Prostate gland (tissue), 2 donors: ENCODE data around the gene GOLGB1. TPM values are rescaled to one million over a fixed set of nuclear protein-coding genes. Genes with fewer than 3 reads are reported as not detected.
"Not testable (repeated sequence)": the region's sequence is repeated elsewhere in the genome, so short reads cannot be mapped to it uniquely, and the experiment has no call there.

ENCODE experiments used
- DNase-seq: peaks from one replicate; pipeline ENCODE4 v3.0.0-alpha.2; 2019; ENCODE audit warnings: low spot score
- H3K27ac ChIP-seq, 2 donors: fragments of 200-600 bp; sonication (generic); 2 replicates each; pipeline ENCODE4 v1.5.1; 2017 to 2019
- H3K27me3 ChIP-seq: fragments of 200-600 bp; sonication (generic); replicated peaks from 2 replicates; pipeline ENCODE4 v1.5.1; 2019; ENCODE audit not compliant: insufficient read depth
- H3K36me3 ChIP-seq, 2 donors: fragments of 200-600 bp; sonication (generic); 1 replicate in 1 of 2; 2 replicates in 1 of 2; pipeline versions ENCODE4 v1.5.1 to v1.8.1; 2017 to 2019
- H3K4me1 ChIP-seq: fragments of 200-600 bp; sonication (generic); replicated peaks from 2 replicates; pipeline ENCODE4 v1.5.1; 2019
- H3K4me3 ChIP-seq, 2 donors: fragments of 200-600 bp; sonication (generic); 2 replicates each; pipeline ENCODE4 v1.5.1; 2017 to 2019
- H3K9me3 ChIP-seq: fragments of 200-600 bp; sonication (generic); 2 replicates; pipeline ENCODE4 v1.5.1; 2017
- CTCF ChIP-seq, 4 experiments: fragments of 200-600 bp in 2 of 4; fragments of 450-650 bp in 2 of 4; sonication (generic) in 2 of 4; IDR thresholded peaks; 1 replicate in 3 of 4; 2 replicates in 1 of 4; pipeline ENCODE4 v1.5.1; 2016 to 2019; ENCODE audit warnings: antibody characterized with exemption in 4 of 4, mild to moderate bottlenecking in 2 of 4, moderate library complexity in 2 of 4
- POLR2A ChIP-seq: fragments of 450-650 bp; IDR thresholded peaks from one replicate; pipeline ENCODE4 v1.6.1; 2016; ENCODE audit warnings: antibody characterized with exemption, mild to moderate bottlenecking
- POLR2AphosphoS5 ChIP-seq: sonication (generic); formaldehyde crosslinking; IDR thresholded peaks from one replicate; pipeline ENCODE4 v1.6.1; 2017; ENCODE audit warnings: antibody characterized with exemption
- WGBS: methylation state at CpG from one replicate; pipeline ENCODE4 v1.1.5; 2018; 5-methylcytosine and 5-hydroxymethylcytosine counted together
- intact Hi-C: fragments of 100-400 bp; cut with DNase I; formaldehyde crosslinking; loops from one replicate; pipeline ENCODE4 v1.14.2; 2022
- total RNA-seq, 2 donors: library from RNA; depleted of rRNA; stranded (reverse); fragments of >200 nt; gene quantifications; one replicate each; pipeline ENCODE4 v1.1.0, GENCODE V29; 2016

Gene GOLGB1
- total RNA-seq, 2 donors from 2014 or later: 80.3 to 102 TPM

DNA sequence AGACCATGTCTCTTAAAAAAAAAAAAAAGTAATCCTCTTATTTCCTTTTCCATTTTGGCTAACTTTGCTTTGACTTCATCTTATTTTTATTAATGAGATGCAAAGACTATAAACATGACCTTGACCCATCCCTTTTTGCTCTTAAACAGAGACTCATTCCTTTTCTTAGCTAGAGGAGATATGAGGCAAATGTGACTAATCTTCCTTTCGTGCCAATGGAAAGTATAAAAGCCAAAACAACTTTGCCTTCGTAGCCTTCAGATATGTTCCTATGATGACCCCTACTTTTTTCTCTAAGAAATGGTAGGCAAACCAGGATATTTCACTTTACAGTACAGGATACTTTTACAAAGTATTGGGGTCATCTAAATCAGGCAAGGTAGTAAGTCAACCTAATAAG lies 36.9 kb upstream of the GOLGB1 start:
- DNase-seq: no peak
- intact Hi-C loops: no loop called here

GRCh38 chr3:121782784-121783183 lies 33.2 kb upstream of the GOLGB1 start:
- intact Hi-C loops, H3K36me3 ChIP-seq, DNase-seq: not testable (repeated sequence)

More for the DNA sequence above, 36.9 kb upstream of the GOLGB1 start:
- Histone ChIP-seq H3K4me1 (no peaks in the 10 kb centered on the region), H3K4me3 (no peak overlapping the region), H3K9me3 (no peaks in the 10 kb centered on the region), H3K36me3 (peaks cover 0 to 3% of the 10 kb centered on the region in 2 donors), H3K27me3 (no peaks in the 10 kb centered on the region), H3K27ac (no peak overlapping the region)
- TF ChIP-seq POLR2AphosphoS5: no peak
- no peak for TF ChIP-seq POLR2A
- TF ChIP-seq CTCF (IDR thresholded peaks at IDR 0.05): no peak
- WGBS: 85% methylated on average over 2 of the region's 2 CpGs

DNA sequence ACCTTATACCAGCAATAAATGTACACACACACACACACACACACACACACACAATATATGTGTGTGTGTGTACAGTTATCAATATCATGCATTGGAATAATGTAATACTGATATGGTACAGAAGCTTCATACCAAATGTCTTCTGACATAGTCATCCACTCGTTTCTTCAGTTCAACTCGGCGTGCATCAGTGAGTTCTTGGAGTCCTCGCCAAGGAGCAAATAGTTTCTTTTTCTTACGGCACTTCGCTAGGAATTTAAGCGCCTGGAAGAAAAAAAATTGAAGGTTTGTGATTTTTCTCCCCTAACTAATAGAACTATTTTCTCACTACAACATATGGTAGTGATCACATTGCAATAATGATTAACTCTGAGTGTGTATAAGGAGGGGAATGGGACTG lies 32.1 kb upstream of the GOLGB1 start:
- Histone ChIP-seq H3K27me3 (no peaks in the 10 kb centered on the region), H3K4me3 (no peak overlapping the region), H3K4me1 (no peaks in the 10 kb centered on the region), H3K27ac (no peak overlapping the region), H3K36me3 (no peaks in the 10 kb centered on the region), H3K9me3 (no peaks in the 10 kb centered on the region)
- intact Hi-C loops: no loop called here
- 96% methylated on average over 7 of the region's 7 CpGs for WGBS
- DNase-seq: no peak
- no peak for TF ChIP-seq CTCF (IDR thresholded peaks at IDR 0.05)
- no peak for TF ChIP-seq POLR2A
- TF ChIP-seq POLR2AphosphoS5: no peak

More at GRCh38 chr3:121782784-121783183, 33.2 kb upstream of the GOLGB1 start:
- H3K4me1 ChIP-seq, H3K27me3 ChIP-seq, H3K4me3 ChIP-seq, H3K9me3 ChIP-seq, H3K27ac ChIP-seq: not testable (repeated sequence)
- WGBS: 76% methylated on average over 8 of the region's 8 CpGs

DNA sequence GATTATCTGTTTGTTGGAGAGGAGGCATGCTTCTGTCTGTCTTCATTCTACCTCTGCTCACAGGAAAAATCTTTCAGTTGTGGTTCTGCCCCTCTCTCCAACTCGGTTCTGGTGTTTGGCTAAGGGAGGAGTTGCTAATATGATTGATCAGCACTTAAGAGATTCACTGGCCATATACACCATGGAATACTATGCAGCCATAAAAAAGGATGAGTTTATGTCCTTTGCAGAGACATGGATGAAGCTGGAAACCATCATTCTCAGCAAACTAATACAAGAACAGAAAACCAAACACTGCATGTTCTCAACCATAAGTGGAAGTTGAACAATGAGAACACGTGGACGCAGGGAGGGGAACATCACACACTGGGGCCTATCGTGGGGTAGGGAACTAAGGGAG lies 25.6 kb upstream of the GOLGB1 start:
- DNase-seq, H3K4me3 ChIP-seq, H3K4me1 ChIP-seq, H3K36me3 ChIP-seq, H3K27me3 ChIP-seq, intact Hi-C loops, H3K9me3 ChIP-seq, H3K27ac ChIP-seq: not testable (repeated sequence)
- WGBS: 93% methylated on average over 4 of the region's 4 CpGs

GRCh38 chr3:121769246-121769645 lies 19.7 kb upstream of the GOLGB1 start:
- no peak for DNase-seq
- H3K4me1 ChIP-seq: no peaks in the 10 kb centered on the region
- 100% methylated on average over 1 of the region's 1 CpG for WGBS
- H3K36me3 ChIP-seq: peaks cover 0 to 5% of the 10 kb centered on the region in 2 donors
- intact Hi-C loops: no loop called here
- no peaks in the 10 kb centered on the region for H3K27me3 ChIP-seq
- H3K4me3 ChIP-seq: no peak overlapping the region
- H3K9me3 ChIP-seq: no peaks in the 10 kb centered on the region
- TF ChIP-seq POLR2A: no peak
- TF ChIP-seq POLR2AphosphoS5: no peak
- no peak overlapping the region for H3K27ac ChIP-seq

GRCh38 chr3:121768452-121768851 lies 18.9 kb upstream of the GOLGB1 start:
- no peak for DNase-seq
- no peaks in the 10 kb centered on the region for H3K9me3 ChIP-seq
- intact Hi-C loops: no loop called here
- H3K4me3 ChIP-seq: no peak overlapping the region
- WGBS: 93% methylated on average over 2 of the region's 2 CpGs
- H3K27me3 ChIP-seq: no peaks in the 10 kb centered on the region
- H3K36me3 ChIP-seq: peaks cover 0 to 5% of the 10 kb centered on the region in 2 donors
- TF ChIP-seq POLR2AphosphoS5 (no peak), POLR2A (no peak), CTCF (IDR thresholded peaks at IDR 0.05) (no peak)
- no peak overlapping the region for H3K27ac ChIP-seq
- H3K4me1 ChIP-seq: no peaks in the 10 kb centered on the region
